Uterus (tissue), 2 donors: ENCODE data around the gene CDH3.

Experiments used
- POLR2A ChIP-seq, 2 donors: fragments of 450-650 bp; IDR thresholded peaks; one replicate each; pipeline ENCODE4 v1.6.1; 2016; ENCODE audit warnings: antibody characterized with exemption in 2 of 2, mild to moderate bottlenecking in 1 of 2, moderate library complexity in 1 of 2
- TF ChIP-seq, protein P1 (sequence below), 4 experiments: fragments of 200-600 bp in 2 of 4; fragments of 450-650 bp in 2 of 4; sonication (generic) in 2 of 4; IDR thresholded peaks; one replicate each; pipeline ENCODE4 v1.5.1; 2016 to 2019; ENCODE audit warnings: antibody characterized with exemption in 4 of 4, mild to moderate bottlenecking in 2 of 4, moderate library complexity in 1 of 4

DNA sequence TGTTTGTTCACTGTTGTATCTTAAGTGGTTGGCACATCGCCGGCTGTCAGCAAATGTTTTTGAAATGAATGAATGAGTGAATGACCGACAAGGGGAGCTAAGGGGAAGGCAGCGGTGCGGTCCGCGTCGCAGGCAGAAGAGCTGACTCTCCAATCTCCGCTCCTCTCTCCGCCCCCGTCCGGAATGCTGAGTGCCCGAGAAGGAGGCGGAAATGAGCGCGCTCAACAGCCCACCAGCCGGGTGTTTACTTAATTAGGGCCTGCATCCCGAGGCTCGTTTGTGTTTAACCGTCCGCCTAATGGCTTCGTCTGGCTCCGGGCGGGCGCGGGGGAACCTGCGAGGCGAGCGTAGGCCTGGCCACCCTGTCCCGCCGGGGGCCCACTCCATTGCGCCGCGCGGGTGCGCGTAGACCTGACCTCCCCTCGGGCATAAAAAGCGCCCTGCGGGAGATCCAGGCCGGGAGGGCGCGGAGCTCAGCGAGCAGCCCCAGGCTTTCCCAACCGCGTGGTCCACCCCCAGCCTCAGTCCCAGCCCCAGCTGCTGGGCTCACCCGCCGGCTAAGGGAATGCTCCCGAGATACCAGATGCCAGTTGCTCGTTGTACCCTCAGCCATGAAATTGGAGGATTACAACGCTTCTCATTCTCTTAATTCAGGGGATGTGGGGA, 2.5 kb upstream of the CDH3 start:
- TF ChIP-seq, protein P1, sequence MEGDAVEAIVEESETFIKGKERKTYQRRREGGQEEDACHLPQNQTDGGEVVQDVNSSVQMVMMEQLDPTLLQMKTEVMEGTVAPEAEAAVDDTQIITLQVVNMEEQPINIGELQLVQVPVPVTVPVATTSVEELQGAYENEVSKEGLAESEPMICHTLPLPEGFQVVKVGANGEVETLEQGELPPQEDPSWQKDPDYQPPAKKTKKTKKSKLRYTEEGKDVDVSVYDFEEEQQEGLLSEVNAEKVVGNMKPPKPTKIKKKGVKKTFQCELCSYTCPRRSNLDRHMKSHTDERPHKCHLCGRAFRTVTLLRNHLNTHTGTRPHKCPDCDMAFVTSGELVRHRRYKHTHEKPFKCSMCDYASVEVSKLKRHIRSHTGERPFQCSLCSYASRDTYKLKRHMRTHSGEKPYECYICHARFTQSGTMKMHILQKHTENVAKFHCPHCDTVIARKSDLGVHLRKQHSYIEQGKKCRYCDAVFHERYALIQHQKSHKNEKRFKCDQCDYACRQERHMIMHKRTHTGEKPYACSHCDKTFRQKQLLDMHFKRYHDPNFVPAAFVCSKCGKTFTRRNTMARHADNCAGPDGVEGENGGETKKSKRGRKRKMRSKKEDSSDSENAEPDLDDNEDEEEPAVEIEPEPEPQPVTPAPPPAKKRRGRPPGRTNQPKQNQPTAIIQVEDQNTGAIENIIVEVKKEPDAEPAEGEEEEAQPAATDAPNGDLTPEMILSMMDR (IDR thresholded peaks at IDR 0.05): no peak
- TF ChIP-seq POLR2A (IDR thresholded peaks at IDR 0.05): no peak
